Pancreas (tissue), 10 donors: Measurements from ENCODE around the gene UCP3. TPM values are rescaled to one million over a fixed set of nuclear protein-coding genes. Genes with fewer than 3 reads are reported as not detected.

ENCODE experiments used
- ATAC-seq, 4 donors: fragments of 200-7000 bp; cut with Tn5 transposase; one replicate each; pipeline versions ENCODE4 v1.8.0 to v1.9.1; 2020; ENCODE audit warnings: mild to moderate bottlenecking in 4 of 4, moderate library complexity in 4 of 4
- DNase-seq, 6 donors: peaks; one replicate each; pipeline ENCODE4 v3.0.0-alpha.2; 2020
- FAIRE-seq: peaks from 2 replicates; lab custom pipeline; 2012; peaks lifted over from hg19 to GRCh38; lab: Jason Lieb, UNC
- H3K27ac ChIP-seq, 4 donors: fragments of 200-600 bp; sonication (generic); 1 replicate in 3 of 4; 2 replicates in 1 of 4; pipeline versions ENCODE4 v1.5.0 to v1.8.0; 2020
- H3K27me3 ChIP-seq, 4 donors: fragments of 200-600 bp; one replicate each; pipeline ENCODE4 v1.8.0; 2021
- H3K36me3 ChIP-seq, 3 donors: fragments of 200-600 bp; sonication (generic) in 1 of 3; one replicate each; pipeline versions ENCODE4 v1.5.0 to v1.8.0; 2020 to 2021
- H3K4me1 ChIP-seq, 3 donors: fragments of 200-600 bp; one replicate each; pipeline ENCODE4 v1.8.0; 2021
- H3K4me3 ChIP-seq, 4 donors: fragments of 200-600 bp; sonication (generic) in 2 of 4; one replicate each; pipeline versions ENCODE4 v1.5.0 to v1.8.0; 2020 to 2021
- H3K9me3 ChIP-seq, 4 donors: fragments of 200-600 bp; one replicate each; pipeline ENCODE4 v1.8.0; 2021
- WGBS, 2 donors: extraction: QIAGEN DNeasy Blood & Tissue Kit; methylation state at CpG; one replicate each; pipeline ENCODE4 v1.1.7; 2013; 5-methylcytosine and 5-hydroxymethylcytosine counted together
- intact Hi-C, 3 donors: fragments of 100-400 bp; cut with DNase I; formaldehyde crosslinking; loops; one replicate each; pipeline versions ENCODE4 v1.11.1 to v1.14.2; 2022
- polyA plus RNA-seq, 2 donors: library from polyadenylated mRNA; stranded (reverse); fragments of 200-250 nt; gene quantifications; one replicate each; pipeline ENCODE4 v1.2.3, GENCODE V29; 2013
- total RNA-seq, 6 donors: library from RNA; stranded (reverse); fragmentation: NEBNext Ultra II Directional in 4 of 6; extraction: Animal tissue kit (Norgen Biotek cat#: 25700) in 4 of 6; gene quantifications; one replicate each; pipeline versions ENCODE4 v1.2.1 to v1.2.4, GENCODE V29; 2021 to 2023
- TF ChIP-seq, protein P1 (sequence below), 4 donors: fragments of 200-600 bp; sonication (generic) in 3 of 4; IDR thresholded peaks; one replicate each; pipeline versions ENCODE4 v1.5.0 to v1.8.0; 2021; ENCODE audit warnings: antibody characterized with exemption in 4 of 4
- donor health status: healthy with polysubstance abuse.
- donor health status: DM: no; HTN: no; CAD: no; lungs with moderate emphysema.
- donor health status: DM: no; HTN: no; CAD: no.
- donor health status: control.
- donor health status: control.
- donor health status: Bipolar disorder and iron deficiency.
- donor health status: DM: yes; HTN: yes; CAD: no.
- donor health status: DM: no; HTN: no; CAD: no.
- donor health status: DM: no; HTN: no; CAD: no.
- donor health status: DM: yes; HTN: yes; CAD: no.

The UCP3 gene
- total and polyA plus RNA-seq, 8 donors, result 0.32 to 2.0 (median 0.87) TPM

DNA sequence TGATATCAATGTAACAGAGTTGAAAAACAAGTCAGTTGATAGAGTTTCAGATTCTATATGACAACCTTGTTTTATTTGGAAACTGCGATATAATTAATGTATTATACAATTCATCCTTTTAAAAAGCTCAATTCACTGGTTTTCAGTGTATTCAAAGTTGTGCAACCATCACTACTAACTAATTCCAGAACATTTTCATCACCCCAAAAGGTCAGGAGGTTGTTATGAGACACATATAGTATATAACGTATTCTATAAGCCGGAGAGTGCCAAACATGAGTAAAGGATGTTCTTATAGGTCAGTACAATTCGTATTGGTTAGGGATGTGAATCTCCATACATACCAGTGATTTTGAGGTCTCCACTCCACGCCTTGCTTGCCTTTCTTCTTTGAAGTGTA, 40.1 kb upstream of the UCP3 start:
- DNase-seq (no peak), ATAC-seq (no peak), FAIRE-seq (no peak)
- Histone ChIP-seq H3K36me3 (peaks cover 0 to 4% (median 0%) of the 10 kb centered on the region in 3 donors), H3K9me3 (no peaks in the 10 kb centered on the region), H3K27ac (no peak overlapping the region), H3K27me3 (no peaks in the 10 kb centered on the region), H3K4me1 (no peaks in the 10 kb centered on the region), H3K4me3 (no peak overlapping the region)
- TF ChIP-seq, protein P1, sequence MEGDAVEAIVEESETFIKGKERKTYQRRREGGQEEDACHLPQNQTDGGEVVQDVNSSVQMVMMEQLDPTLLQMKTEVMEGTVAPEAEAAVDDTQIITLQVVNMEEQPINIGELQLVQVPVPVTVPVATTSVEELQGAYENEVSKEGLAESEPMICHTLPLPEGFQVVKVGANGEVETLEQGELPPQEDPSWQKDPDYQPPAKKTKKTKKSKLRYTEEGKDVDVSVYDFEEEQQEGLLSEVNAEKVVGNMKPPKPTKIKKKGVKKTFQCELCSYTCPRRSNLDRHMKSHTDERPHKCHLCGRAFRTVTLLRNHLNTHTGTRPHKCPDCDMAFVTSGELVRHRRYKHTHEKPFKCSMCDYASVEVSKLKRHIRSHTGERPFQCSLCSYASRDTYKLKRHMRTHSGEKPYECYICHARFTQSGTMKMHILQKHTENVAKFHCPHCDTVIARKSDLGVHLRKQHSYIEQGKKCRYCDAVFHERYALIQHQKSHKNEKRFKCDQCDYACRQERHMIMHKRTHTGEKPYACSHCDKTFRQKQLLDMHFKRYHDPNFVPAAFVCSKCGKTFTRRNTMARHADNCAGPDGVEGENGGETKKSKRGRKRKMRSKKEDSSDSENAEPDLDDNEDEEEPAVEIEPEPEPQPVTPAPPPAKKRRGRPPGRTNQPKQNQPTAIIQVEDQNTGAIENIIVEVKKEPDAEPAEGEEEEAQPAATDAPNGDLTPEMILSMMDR (IDR thresholded peaks at IDR 0.05), result no peak
- intact Hi-C loops, result no loop called here
- 92 to 93% methylated on average over 5 of the region's 5 CpGs for WGBS, 2 donors

DNA sequence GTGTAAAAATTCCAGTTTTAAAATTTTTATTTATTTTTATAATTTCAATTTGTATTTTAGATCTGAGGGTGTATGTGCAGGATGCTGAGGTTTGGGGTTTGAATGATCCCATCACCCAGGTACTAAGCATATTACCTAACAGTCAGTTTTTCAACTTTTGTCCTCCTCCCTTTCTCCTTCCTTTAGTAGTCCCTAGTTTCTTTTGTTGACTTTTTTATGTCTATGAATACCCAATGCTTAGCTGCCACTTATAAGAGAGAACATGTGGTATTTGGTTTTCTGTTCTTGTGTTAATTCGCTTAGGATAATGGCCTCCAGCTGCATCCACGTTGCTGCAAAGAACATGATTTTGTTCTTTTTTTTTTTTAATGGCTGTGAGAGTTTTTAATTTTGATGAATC, 35.7 kb upstream of the UCP3 start:
- ATAC-seq (no peak), DNase-seq (no peak), FAIRE-seq (no peak)
- Histone ChIP-seq H3K9me3 (no peaks in the 10 kb centered on the region), H3K4me3 (no peak overlapping the region), H3K36me3 (peaks cover 0 to 11% (median 0%) of the 10 kb centered on the region in 3 donors), H3K27me3 (no peaks in the 10 kb centered on the region), H3K4me1 (no peaks in the 10 kb centered on the region), H3K27ac (no peak overlapping the region)
- 82 to 96% methylated on average over 2 of the region's 2 CpGs for WGBS, 2 donors
- intact Hi-C loops, result no loop called here
- TF ChIP-seq, protein P1 (IDR thresholded peaks at IDR 0.05), result no peak

DNA sequence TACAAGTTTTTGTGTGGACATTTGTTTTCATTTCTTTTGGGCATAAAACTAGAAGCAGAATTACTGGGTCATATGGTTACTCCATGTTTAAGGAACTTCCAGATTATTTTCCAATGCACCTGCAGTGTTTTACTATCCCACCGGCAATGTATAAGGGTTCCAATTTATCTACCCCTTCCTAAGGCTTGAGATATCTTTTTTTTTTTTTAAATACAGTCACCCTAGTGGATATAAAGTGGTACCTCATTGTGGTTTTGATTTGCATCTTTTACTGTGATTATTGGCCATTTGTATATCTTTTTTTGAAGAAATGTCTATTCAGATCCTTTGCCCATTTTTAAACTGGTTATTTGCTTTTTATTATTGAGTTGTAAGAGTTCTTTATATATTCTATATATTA, 34.6 kb upstream of the UCP3 start:
- FAIRE-seq, result no peak
- H3K4me1 ChIP-seq, result no peaks in the 10 kb centered on the region
- 92 to 98% methylated on average over 1 of the region's 1 CpG for WGBS, 2 donors
- TF ChIP-seq, protein P1 (IDR thresholded peaks at IDR 0.05), result no peak
- no peak overlapping the region for H3K27ac ChIP-seq
- no peaks in the 10 kb centered on the region for H3K9me3 ChIP-seq
- ATAC-seq, result no peak
- DNase-seq, result no peak
- H3K36me3 ChIP-seq, result peaks cover 0 to 11% (median 0%) of the 10 kb centered on the region in 3 donors
- no peak overlapping the region for H3K4me3 ChIP-seq
- no peaks in the 10 kb centered on the region for H3K27me3 ChIP-seq
- intact Hi-C loops, result no loop called here

DNA sequence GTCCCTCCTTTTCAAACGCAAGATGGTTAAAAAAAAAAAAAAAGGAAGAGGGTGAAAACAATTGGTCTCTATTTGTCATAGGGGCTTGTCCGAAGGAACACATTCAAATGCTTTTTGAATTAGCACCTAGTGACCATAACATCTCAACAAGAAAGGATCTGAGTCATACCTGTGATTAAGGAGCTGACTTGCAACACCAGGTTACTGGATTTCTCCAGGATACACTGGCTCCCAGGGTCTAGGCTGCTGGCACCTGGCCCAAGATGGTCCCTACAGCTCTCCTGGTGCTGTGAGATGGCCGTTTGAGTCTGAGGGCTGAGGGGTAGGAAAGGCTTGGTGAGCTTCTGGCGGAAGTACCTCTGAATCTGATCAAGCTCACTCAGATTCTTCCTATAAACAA, 28.4 kb upstream of the UCP3 start:
- Histone ChIP-seq H3K4me1 (no peaks in the 10 kb centered on the region), H3K36me3 (peaks cover 0 to 7% (median 0%) of the 10 kb centered on the region in 3 donors), H3K27ac (no peak overlapping the region), H3K4me3 (no peak overlapping the region), H3K9me3 (no peaks in the 10 kb centered on the region), H3K27me3 (no peaks in the 10 kb centered on the region)
- intact Hi-C loops, result no loop called here
- DNase-seq (no peak), FAIRE-seq (no peak), ATAC-seq (peak in 1 of 4 donors; percentile 19)
- 80 to 81% methylated on average over 4 of the region's 4 CpGs for WGBS, 2 donors
- TF ChIP-seq, protein P1 (IDR thresholded peaks at IDR 0.05), result no peak

DNA sequence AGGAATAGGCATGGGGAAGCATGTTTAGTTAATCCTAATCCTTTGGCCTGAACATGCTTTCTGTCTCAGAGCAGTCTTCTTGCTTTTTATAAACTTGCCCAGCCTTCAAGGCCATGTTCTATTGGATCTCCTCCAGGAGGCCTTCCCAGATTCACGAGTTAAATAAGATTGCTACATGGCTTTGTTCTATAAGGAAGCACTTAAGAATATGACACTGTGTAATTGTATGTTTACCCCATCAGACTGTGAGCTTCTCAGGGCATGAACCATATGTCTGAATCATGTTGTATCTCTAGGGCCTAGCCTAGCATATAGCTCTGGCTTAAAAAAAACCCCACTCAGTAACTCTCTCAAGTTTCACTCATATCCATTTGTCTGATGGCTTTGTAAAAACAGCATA, 26.4 kb upstream of the UCP3 start:
- Histone ChIP-seq H3K36me3 (peaks cover 0 to 3% (median 0%) of the 10 kb centered on the region in 3 donors), H3K27ac (no peak overlapping the region), H3K27me3 (no peaks in the 10 kb centered on the region), H3K4me3 (no peak overlapping the region), H3K9me3 (no peaks in the 10 kb centered on the region), H3K4me1 (no peaks in the 10 kb centered on the region)
- 23 to 32% methylated on average over 1 of the region's 1 CpG for WGBS, 2 donors
- DNase-seq (no peak), ATAC-seq (peak in 2 of 4 donors; percentile 30 to 37), FAIRE-seq (no peak)
- TF ChIP-seq, protein P1 (IDR thresholded peaks at IDR 0.05), result no peak
- intact Hi-C loops, result no loop called here
